Measurements from ENCODE around the gene ZNF562.

Gene ZNF562

DNA sequence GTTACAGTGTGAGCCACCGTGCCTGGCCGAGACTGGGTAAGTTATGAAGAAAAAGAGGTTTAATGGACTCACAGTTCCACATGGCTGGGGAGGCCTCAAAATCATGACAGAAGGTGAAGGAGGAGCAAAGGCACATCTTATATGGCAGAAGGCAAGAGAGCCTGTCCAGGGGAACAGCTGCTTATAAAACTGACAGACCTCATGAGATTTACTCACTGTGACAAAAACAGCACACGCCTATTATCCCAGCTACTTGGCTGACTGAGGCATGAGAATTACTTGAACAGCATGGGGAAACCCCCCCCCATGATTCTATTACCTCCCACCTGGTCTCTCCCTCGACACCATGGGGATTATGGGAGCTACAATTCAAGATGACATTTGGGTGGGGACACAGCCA is 30.4 kb downstream of the ZNF562 start:
- DNase-seq (ENCODE audit: low spot score), result no peak

DNA sequence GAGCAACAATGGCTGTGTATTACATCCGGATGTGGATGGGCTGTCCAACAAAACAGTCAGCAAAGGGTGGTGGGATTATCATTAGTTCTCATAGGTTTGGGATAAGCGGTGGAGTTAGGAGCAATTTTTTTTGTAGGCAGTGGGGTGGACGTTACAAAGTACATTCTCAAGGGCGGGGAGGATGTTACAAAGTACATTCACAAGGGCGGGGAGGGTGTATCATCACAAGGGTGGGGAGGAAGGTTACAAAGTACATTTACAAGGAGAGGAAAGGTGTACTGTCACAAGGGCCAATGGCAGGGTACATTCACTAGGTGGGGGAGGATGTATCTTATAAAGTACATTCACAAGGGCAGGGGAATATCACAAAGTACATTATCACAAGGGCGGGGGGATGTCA is 33.1 kb downstream of the ZNF562 start:
- DNase-seq (ENCODE audit: low spot score), result no peak

DNA sequence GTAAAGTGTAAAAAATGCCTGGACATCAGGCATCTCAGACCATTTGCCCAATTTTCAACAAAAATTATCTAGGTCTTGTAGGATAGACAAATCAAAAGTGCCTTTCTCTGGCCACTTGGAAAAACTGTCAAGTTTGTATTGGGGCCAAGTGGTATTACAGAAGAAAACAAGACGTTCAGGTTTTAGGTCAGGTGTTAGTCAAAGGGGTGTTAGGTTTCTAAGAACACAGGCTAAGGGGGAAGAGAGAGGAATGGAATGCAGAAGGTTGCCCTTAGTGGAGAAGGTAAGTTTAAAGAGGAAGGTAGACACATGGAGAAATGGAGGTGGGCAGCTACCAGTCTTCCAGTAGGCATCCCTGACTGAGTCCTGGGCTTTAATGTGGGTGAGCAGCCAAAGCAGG is 33.9 kb downstream of the ZNF562 start:
- DNase-seq (ENCODE audit: low spot score), result no peak

DNA sequence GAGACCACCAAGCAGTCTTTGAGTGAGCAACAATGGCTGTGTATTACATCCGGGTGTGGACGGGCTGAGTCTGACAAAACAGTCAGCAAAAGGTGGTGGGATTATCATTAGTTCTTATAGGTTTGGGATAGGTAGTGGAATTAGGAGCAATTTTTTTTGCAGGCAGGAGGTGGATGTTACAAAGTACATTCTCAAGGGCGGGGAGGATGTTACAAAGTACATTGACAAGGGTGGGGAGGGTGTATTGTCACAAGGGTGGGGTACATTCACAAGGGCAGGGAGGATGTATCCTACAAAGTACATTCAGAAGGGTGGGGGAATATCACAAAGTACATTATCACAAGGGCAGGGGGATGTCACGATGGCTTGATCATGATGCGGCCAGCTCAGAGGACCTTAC is 38.9 kb downstream of the ZNF562 start:
- no peak for DNase-seq (ENCODE audit: low spot score)

DNA sequence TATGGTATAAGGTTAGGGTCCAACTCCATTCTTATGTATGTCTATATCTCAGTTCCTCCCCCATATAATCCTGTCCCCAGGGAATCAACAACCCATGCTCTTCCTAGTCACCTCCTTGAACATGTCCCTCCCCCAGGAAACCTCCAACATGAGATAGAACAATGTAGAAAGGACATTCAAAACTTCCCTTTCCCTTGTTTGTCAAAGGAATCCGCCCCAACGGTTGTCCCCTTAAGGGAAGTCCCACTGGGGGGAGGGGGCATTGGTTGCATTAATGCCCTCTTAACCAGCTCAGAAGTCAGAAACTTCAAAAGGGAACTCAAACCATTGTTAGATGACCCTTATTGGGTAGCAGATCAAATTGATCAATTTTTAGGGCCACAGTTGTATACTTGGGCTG is 47.0 kb downstream of the ZNF562 start:
- no peak for DNase-seq (ENCODE audit: low spot score)

DNA sequence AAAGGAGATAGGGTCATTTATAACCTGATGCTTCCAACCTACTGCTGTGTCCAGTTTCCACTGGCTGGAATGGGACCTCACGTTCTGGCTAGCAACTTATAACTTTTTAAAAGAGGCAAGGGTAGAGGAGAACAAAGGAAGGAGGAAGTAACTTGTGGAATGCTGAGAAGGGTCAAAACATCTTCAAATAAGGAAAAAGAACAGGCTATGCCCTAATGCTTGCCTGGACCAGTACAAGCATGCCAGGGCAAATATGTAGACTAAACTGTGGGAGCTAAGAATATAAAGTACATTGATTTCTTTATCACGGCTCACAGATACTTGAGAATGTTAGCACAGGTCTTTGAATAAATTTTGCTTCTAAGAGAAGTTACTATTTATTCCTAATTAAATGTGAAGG is 52.4 kb downstream of the ZNF562 start:
- DNase-seq (ENCODE audit: low spot score), result no peak

DNA sequence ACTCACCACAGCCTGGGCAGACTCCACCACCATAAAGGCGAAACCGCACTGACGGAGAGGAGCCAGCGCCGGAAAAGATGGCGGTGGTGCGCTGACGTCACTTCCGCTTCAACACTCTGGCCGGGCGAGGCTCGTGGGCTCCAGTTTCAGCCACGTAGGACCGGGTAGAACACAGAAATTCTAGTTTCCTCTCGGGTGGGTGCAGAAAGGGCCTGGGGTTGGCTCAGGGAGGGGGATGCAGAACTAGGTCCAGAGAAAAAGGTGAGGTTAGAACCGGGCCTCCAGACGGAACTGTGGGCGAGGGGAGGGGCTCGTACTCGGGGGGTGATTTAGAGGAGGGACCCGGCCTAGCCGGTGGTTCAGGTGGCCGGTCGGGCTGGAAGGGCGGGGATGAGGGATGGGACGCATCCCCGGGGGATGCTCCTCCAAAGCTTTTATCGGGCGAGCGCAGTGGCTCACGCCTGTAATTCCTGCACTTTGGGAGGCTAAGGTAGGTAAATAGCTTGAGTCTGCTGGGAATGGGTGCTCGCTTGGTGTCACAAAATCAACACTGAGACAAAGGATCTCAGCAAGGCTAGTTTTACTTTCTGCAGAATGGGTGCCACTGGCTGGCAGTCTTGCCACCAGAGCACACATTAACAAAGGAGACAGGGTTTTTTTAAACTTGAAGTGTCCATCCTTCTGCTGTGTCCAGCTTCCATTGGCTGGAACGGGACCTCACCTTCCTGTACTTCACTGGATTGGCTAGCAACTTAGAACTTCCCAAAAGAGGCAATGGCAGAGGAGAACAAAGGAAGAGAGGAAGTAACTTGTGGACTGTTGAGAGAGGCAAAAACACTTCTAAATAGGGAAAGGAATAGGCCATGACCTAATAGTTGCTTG is 53.5 kb downstream of the ZNF562 start, which contains the start of gene ZNF561:
ZNF561 (minus strand) TSS at position 77 of the 882 bp plus-strand sequence. CDS start 1,776 bp downstream, outside the sequence.
- peak; percentile 83 for DNase-seq (ENCODE audit: low spot score)

DNA sequence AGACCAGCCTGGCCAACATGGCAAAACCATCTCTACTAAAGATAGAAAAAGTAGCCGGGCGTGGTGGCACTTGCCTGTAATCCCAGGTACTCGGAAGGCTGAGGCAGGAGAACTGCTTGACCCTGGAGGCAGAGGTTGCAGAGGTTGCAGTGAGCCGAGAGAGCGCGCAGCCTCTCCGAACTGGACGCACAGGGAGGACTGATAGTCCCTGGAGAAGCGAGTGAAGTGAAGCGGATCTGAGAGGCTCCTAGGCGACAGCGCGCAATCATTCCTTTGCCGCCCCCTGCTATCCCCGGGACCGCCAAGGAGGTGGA is 54.1 kb downstream of the ZNF562 start:
- DNase-seq (ENCODE audit: low spot score), result no peak

DNA sequence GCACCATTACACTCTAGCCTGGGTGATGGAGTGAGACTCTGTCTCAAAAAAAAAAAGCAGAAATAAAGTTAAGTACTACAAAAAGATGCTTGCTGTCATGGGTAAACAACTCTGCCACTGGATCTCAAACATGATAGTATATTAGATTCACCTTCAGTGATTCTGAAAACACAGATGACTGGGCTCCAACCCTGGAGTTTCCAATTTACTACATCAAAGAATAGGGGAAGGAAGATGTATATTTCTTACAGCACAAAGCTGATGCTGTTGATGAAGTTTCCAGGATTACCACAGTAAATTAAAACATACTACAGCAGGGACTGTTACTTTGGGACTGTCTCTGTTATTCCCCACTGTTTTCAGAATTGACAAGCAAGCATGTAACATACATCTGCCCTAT is 59.1 kb downstream of the ZNF562 start:
- DNase-seq (ENCODE audit: low spot score), result no peak

DNA sequence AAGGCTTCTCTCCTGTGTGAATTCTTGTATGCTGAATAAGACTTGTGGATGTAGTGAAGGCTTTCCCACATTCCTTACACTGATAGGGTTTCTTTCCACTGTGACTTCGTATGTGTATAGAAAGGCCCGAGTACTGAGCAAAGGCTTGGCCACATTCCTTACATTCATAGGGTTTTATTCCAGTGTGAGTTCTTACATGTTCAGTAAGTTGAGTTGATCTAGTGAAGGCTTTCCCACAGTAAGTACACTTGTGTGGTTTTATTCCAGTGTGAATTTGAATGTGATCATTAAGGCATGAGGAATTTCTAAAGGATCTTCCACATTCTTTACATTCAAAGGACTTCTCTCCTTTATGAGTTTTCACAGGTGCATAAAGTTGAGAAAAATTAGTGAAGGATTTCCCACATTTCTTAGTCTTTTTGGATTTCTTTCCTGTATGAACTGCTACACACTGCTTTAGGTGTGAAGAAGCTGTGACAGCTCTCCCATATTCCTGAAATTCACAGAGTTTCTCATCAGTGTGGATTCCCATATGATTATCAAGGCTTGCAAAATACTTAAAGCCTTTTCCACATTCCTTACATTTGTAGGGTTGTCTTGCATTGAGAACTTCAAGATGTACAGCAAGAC is 64.3 kb downstream of the ZNF562 start:
- no peak for DNase-seq (ENCODE audit: low spot score)

DNA sequence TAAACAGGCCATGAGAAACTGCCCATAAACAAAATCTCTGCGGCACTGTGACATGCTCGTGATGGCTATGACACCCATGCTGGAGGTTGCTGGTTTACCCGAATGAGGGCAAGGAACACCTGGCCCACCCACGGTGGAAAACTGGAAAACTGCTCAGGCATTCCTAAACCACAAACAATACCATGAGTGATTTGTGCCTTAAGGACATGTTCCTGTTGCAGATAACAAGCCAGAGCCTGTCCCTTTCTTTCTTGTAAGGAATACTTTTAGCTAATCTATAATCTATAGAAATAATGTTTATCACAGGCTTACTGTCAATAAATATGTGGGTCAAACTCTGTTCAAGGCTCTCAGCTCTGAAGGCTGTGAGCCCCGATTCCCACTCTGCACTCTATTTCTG is 66.0 kb downstream of the ZNF562 start:
- no peak for DNase-seq (ENCODE audit: low spot score)

DNA sequence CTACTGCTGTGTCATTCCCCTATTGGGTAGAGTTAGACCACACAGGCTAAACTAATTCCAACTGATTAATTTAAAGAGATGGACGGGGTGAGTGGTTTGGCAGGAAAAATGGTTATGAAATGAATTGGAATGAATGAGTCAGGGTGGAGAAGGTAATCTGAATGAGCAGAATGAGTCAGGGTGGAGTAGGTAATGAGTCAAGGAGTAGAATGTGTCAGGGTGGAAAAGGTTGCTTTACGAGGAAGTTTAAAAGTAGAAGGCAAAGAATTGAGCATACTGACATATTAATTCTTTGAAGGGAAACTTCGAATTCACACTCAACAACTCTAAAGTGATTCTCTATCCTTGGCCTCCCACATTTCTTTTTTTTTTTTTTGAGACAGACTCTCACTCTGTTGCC is 77.9 kb downstream of the ZNF562 start:
- no peak for DNase-seq (ENCODE audit: low spot score)
